Astrocyte of the cerebellum (primary cell): ENCODE results near the gene FAM180B.
"Not testable (repeated sequence)": the region's sequence is repeated elsewhere in the genome, so short reads cannot be mapped to it uniquely, and the experiment has no call there.

ENCODE experiments used
- DNase-seq: peaks from one replicate; pipeline ENCODE4 v3.0.0-alpha.2; 2011; ENCODE audit warnings: low read depth
- H3K4me3 ChIP-seq: 2 replicates; pipeline ENCODE4 v1.5.1; 2011; ENCODE audit warnings: mild to moderate bottlenecking, low read depth, low read length, moderate library complexity
- in situ Hi-C: cut with HindIII; loops from 2 replicates; pipeline ENCODE4 v1.10.0; 2017; ENCODE audit warnings: low sequenced_read_pairs
- TF ChIP-seq, protein P1 (sequence below): IDR thresholded peaks from 2 replicates; pipeline ENCODE4 v1.5.1; 2012; ENCODE audit warnings: low read length, low read depth, moderate library complexity, mild to moderate bottlenecking; ENCODE audit errors: missing control alignments

The FAM180B gene

DNA sequence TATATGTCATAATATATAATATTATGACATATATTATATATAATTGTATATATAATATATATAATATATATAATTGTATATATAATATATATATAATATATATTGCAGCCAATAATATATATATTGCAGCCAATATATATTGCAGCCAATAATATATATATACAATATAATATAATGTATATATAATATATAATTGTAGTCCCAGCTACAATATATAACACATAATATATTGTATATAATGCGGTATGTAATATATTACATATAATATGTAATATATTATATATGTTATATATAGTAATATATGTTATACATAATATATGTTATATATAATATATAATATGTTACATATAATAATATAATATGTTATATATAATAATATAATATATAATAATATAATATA lies 27.8 kb upstream of the FAM180B start:
- in situ Hi-C loops: no loop called here
- TF ChIP-seq, protein P1, sequence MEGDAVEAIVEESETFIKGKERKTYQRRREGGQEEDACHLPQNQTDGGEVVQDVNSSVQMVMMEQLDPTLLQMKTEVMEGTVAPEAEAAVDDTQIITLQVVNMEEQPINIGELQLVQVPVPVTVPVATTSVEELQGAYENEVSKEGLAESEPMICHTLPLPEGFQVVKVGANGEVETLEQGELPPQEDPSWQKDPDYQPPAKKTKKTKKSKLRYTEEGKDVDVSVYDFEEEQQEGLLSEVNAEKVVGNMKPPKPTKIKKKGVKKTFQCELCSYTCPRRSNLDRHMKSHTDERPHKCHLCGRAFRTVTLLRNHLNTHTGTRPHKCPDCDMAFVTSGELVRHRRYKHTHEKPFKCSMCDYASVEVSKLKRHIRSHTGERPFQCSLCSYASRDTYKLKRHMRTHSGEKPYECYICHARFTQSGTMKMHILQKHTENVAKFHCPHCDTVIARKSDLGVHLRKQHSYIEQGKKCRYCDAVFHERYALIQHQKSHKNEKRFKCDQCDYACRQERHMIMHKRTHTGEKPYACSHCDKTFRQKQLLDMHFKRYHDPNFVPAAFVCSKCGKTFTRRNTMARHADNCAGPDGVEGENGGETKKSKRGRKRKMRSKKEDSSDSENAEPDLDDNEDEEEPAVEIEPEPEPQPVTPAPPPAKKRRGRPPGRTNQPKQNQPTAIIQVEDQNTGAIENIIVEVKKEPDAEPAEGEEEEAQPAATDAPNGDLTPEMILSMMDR: no peak
- H3K4me3 ChIP-seq: no peak overlapping the region
- no peak for DNase-seq

DNA sequence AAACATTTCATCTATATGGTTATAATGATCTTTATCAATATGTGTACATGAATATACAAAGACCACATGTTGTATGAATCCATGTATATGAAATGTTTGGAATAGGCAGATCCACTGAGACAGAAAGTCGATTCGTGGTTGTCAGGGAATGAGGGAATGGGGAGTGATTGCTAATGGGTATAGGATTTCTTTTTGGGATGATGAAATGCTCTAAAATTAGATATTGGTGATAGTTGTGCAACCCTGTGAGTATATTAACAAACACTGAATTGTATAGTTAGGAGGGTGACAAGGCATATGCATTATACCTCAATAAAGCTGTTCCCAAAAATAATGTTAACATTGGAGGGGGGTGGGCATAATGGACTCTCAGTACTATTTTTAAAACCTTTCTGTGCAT lies 26.1 kb upstream of the FAM180B start:
- DNase-seq: no peak
- TF ChIP-seq, protein P1: no peak
- in situ Hi-C loops: no loop called here
- no peak overlapping the region for H3K4me3 ChIP-seq

DNA sequence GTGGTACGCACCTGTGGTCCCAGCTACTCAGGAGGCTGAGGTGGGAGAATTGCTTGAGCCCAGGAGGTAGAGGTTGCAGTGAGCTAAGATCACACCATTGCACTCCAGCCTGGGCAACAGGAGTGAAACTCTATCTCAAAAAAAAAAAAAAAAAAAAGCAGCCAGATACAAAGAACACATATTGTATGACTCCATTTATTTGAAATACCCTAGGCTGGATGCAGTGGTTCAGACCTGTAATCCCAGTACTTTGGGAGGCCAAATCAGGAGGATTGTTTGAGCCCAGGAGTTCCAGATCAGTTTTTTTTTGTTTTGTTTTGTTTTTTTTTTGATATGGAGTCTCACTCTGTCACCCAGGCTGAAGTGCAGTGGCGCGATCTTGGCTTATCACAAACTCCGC lies 24.1 kb upstream of the FAM180B start:
- in situ Hi-C loops, DNase-seq, H3K4me3 ChIP-seq: not testable (repeated sequence)

DNA sequence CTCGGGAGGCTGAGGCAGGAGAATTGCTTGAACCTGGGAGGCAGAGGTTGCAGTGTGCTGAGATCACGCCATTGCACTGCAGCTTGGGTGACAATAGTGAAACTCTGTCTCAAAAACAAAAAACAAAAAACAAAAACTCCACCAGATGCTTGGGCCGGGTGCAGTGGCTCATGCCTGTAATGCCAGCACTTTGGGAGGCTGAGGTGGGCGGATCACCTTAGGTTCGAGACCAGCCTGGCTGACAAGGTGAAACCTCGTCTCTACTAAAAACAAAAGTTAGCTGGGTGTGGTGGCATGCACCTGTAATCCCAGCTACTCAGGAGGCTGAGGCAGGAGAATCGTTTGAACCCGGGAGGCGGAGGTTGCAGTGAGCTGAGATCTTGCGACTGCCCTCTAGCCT lies 22.1 kb upstream of the FAM180B start:
- peak overlapping the region; percentile 84 for H3K4me3 ChIP-seq
- DNase-seq, in situ Hi-C loops: not testable (repeated sequence)

DNA sequence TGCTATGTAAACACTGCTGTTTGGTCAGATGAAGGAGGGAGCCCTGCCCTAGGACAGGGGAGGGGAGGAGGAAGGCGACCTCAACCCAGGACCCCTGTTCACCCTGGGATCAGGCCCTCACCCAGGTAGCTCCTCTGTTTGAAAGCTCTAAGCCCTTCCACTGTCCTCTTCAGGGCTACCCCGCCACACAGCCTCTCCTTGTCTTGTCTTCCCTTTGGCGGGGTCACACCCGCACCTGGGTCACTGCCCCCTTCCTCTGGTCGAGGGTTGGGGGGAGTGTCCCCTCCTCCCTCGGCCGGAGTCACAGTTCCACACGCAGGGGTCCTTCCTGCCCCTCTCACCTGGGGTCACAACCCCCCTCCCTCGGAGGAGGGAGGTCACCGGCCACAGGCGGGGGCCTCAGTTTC lies 21.5 kb upstream of the FAM180B start:
- in situ Hi-C loops: no loop called here
- TF ChIP-seq, protein P1: no peak
- DNase-seq: no peak
- peak overlapping the region; percentile 84 for H3K4me3 ChIP-seq

DNA sequence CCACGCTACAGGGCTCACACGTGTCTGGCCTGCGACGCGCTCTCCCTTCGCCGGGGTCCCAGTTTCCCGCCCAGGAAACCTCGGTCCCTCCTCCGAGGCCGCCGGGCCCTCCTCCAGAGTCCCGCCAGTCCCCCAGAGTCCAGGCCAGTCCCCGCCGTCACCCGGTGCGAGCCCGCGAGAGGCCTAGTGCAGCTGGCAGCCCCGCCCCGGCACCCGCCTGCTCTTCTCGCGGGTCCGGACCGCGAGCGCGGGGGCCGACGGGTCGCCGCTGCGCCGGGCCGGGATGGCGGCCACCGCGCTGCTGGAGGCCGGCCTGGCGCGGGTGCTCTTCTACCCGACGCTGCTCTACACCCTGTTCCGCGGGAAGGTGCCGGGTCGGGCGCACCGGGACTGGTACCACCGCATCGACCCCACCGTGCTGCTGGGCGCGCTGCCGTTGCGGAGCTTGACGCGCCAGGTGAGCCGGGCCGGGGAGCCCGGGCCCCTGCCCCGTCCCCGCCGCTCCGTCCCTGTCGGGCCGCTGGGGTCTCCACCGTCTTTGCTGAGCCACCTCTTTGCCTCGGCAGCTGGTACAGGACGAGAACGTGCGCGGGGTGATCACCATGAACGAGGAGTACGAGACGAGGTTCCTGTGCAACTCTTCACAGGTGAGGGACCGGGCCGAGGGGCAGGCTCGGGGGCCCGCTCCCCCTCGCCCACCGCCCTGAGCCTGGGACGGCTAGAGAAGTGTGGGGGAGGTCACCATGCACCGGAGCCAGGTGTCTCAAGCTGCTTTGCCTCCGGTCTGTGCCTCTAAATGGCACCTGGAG lies 20.9 kb upstream of the FAM180B start, which contains the start of gene PTPMT1:
TSS of gene PTPMT1 (plus strand) at position 260 of the 809 bp plus-strand sequence. CDS start at position 284, 24 bp downstream.
- TF ChIP-seq, protein P1: no peak
- in situ Hi-C loops: no loop called here
- peak within 1 kb of the TSS; percentile 84 for H3K4me3 ChIP-seq
- no peak for DNase-seq

DNA sequence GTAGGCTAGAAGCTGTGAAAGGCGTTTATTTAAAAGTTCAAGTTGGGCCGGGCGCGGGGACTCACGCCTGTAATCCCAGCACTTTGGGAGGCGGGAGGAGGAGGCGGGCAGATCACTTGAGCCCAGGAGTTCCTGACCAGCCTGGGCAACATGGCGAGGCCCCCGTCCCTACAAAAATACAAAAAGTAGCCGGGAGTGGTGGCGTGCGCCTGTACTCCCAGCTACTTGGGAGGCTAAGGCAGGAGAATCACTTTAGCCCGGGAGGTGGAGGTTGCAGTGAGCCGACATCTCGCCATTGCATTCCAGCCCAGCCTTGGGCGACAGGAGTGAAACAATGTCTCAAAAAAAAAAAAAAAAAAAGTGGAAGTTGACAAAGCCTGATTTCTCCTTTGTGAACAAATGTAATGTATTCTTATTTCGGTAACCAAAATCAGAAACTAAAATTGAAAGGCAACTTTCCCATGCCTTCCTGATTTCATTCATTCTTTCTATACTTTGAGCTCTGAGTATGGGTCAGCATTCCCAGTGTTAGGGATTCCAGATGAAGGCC lies 20.3 kb upstream of the FAM180B start:
- no peak for DNase-seq
- in situ Hi-C loops: no loop called here
- peak overlapping the region; percentile 84 for H3K4me3 ChIP-seq
- TF ChIP-seq, protein P1: no peak
